Smooth muscle cell (in vitro differentiated cells): Measurements from ENCODE around the gene C2CD4C. TPM values are rescaled to one million over a fixed set of nuclear protein-coding genes. Genes with fewer than 3 reads are reported as not detected.
A peak's percentile ranks its signal among the peaks of the same experiment; 100 is the strongest.

Experiments used
- DNase-seq: peaks from one replicate; lab custom pipeline; 2025; ENCODE audit not compliant: unreplicated experiment; lab: John Stamatoyannopoulos, UW
- H2AFZ ChIP-seq: fragments of 200-600 bp; sonication (generic); 2 replicates; pipeline ENCODE4 v1.6.0; 2016; ENCODE audit warnings: antibody characterized with exemption, low read depth, mild to moderate bottlenecking
- H3F3A ChIP-seq: fragments of 200-600 bp; sonication (generic); 2 replicates; pipeline ENCODE4 v1.6.0; 2017; ENCODE audit warnings: antibody characterized with exemption, low read depth
- H3K27ac ChIP-seq: fragments of 200-600 bp; sonication (generic); 2 replicates; pipeline ENCODE4 v1.5.1; 2016; ENCODE audit warnings: low read depth, mild to moderate bottlenecking
- H3K27me3 ChIP-seq: fragments of 200-600 bp; sonication (generic); 2 replicates; pipeline ENCODE4 v1.6.1; 2016; ENCODE audit warnings: low read depth, mild to moderate bottlenecking
- H3K36me3 ChIP-seq: fragments of 200-600 bp; sonication (generic); 2 replicates; pipeline ENCODE4 v1.5.1; 2016; ENCODE audit warnings: low read depth
- H3K4me1 ChIP-seq: fragments of 200-600 bp; sonication (generic); 2 replicates; pipeline ENCODE4 v1.5.1; 2016; ENCODE audit warnings: low read depth
- H3K4me2 ChIP-seq: fragments of 200-600 bp; sonication (generic); 2 replicates; pipeline ENCODE4 v1.6.0; 2016; ENCODE audit warnings: mild to moderate bottlenecking
- H3K4me3 ChIP-seq: fragments of 200-600 bp; sonication (generic); 2 replicates; pipeline ENCODE4 v1.5.1; 2016; ENCODE audit warnings: mild to moderate bottlenecking
- H3K79me2 ChIP-seq: fragments of 200-600 bp; sonication (generic); 2 replicates; pipeline ENCODE4 v1.6.0; 2016; ENCODE audit warnings: low read depth, mild to moderate bottlenecking
- H3K9ac ChIP-seq: fragments of 200-600 bp; sonication (generic); 2 replicates; pipeline ENCODE4 v1.6.0; 2016; ENCODE audit warnings: low read depth
- H3K9me3 ChIP-seq: fragments of 200-600 bp; sonication (generic); replicated peaks from 2 replicates; pipeline ENCODE4 v1.5.1; 2016; ENCODE audit warnings: low read depth
- H4K20me1 ChIP-seq: fragments of 200-600 bp; sonication (generic); 2 replicates; pipeline ENCODE4 v1.6.0; 2016; ENCODE audit warnings: low read depth
- CTCF ChIP-seq: fragments of 200-600 bp; sonication (generic); IDR thresholded peaks from 2 replicates; pipeline ENCODE4 v1.5.1; 2017; ENCODE audit warnings: borderline replicate concordance, mild to moderate bottlenecking, antibody characterized with exemption; ENCODE audit not compliant: insufficient read depth, poor library complexity, severe bottlenecking
- WGBS: methylation state at CpG from one replicate; pipeline ENCODE4 v1.1.7; 2016; ENCODE audit warnings: low lambda C conversion rate; 5-methylcytosine and 5-hydroxymethylcytosine counted together
- polyA plus RNA-seq: library from polyadenylated mRNA; unstranded; fragments of >200 nt; fragmentation: Nextera tagmentation; extraction: Ambion mirVana; gene quantifications from 2 replicates; pipeline ENCODE4 v1.2.1, GENCODE V29; 2016
- total RNA-seq: library from RNA; depleted of rRNA; stranded (reverse); fragments of >200 nt; gene quantifications from 2 replicates; pipeline ENCODE4 v1.2.3, GENCODE V29; 2014

Gene C2CD4C
- total and polyA plus RNA-seq, 2 experiments from 2014 or later, result 0.63 to 3.7 TPM

GRCh38 chr19:409516-410242 lies 732 bp upstream of the C2CD4C start:
- H3K4me1 ChIP-seq, result peaks cover 9% of the 10 kb centered on the region
- H3K79me2 ChIP-seq, result no peaks in the 10 kb centered on the region
- H3F3A ChIP-seq, result no peaks in the 10 kb centered on the region
- 34% methylated on average over 22 of the region's 23 CpGs for WGBS
- no peaks in the 10 kb centered on the region for H3K9me3 ChIP-seq
- no peak for DNase-seq
- no peaks in the 10 kb centered on the region for H4K20me1 ChIP-seq
- peak overlapping the region; percentile 100 for H3K4me2 ChIP-seq
- TF ChIP-seq CTCF, result no peak
- H3K4me3 ChIP-seq, result peak overlapping the region; percentile 75
- H2AFZ ChIP-seq, result no peak overlapping the region
- H3K36me3 ChIP-seq, result no peaks in the 10 kb centered on the region
- H3K27me3 ChIP-seq, result peaks cover 13% of the 10 kb centered on the region
- H3K9ac ChIP-seq, result no peak overlapping the region
- no peak overlapping the region for H3K27ac ChIP-seq

- H3K4me3 ChIP-seq, result peak overlapping the region; percentile 75
Observed at GRCh38 chr19:408441-408901, 476 bp downstream of the C2CD4C start.

DNA sequence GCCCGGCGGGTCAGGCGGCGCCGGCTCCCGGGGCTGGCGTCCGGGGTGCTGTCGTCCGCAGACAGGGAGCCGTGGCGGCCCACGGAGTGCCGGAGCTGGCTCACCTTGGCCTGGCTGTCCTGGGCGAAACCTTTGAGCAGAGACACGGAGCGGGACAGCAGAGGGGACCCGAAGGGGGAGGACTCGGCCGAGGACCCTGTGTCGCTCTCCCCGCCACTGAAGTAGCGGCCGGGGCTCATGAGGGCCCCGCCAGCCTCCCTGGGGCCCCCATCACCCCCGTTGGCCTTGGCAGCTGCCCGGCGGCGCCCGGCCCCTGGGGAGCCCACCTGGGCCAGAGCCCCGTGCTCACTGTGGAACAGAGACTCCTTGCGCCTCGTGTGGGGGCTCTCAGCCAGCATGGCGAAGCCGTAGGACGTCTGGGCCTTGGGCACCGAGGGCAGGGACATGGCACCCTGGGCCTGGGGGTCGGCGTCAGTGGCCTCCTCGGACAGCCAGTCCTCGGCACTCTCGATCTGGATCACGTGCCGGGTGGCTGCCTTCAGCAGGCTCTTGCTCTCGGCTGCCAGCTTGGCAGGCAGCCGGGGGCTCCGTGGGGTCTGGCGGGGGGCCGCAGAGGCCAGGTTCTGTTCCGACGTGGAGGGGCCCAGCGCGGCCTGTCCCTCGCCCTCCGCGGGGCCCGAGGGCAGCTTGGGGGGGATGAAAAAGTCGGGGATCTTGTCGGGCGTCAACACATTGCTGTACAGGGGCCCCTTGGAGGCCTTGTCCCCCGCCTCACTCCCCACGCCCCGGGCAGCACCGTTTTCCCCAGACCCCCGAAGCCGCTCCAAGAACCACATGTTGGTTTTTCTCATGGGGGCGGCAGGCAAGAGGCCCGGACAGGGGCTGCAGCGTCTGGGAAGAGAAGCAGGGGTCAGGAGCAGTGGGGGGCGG lies 1.2 kb downstream of the C2CD4C start:
- H3K36me3 ChIP-seq, result no peaks in the 10 kb centered on the region
- H3K9ac ChIP-seq, result no peak overlapping the region
- peaks cover 13% of the 10 kb centered on the region for H3K27me3 ChIP-seq
- no peak overlapping the region for H3K27ac ChIP-seq
- peak overlapping the region; percentile 75 for H3K4me3 ChIP-seq
- H3K79me2 ChIP-seq, result no peaks in the 10 kb centered on the region
- WGBS, result 86% methylated on average over 58 of the region's 70 CpGs
- H3F3A ChIP-seq, result no peaks in the 10 kb centered on the region
- H4K20me1 ChIP-seq, result no peaks in the 10 kb centered on the region
- peaks cover 8% of the 10 kb centered on the region for H3K4me1 ChIP-seq
- H3K9me3 ChIP-seq, result no peaks in the 10 kb centered on the region
- DNase-seq, result no peak
- TF ChIP-seq CTCF, result no peak
- H3K4me2 ChIP-seq, result peak overlapping the region; percentile 100
- no peak overlapping the region for H2AFZ ChIP-seq

More at GRCh38 chr19:408441-408901, 476 bp downstream of the C2CD4C start:
- Histone ChIP-seq H3K79me2 (no peaks in the 10 kb centered on the region), H3K9me3 (no peaks in the 10 kb centered on the region), H2AFZ (peak overlapping the region; percentile 72), H3K9ac (no peak overlapping the region), H3K27me3 (peaks cover 13% of the 10 kb centered on the region), H3F3A (no peaks in the 10 kb centered on the region), H3K36me3 (no peaks in the 10 kb centered on the region), H3K27ac (no peak overlapping the region), H3K4me1 (peaks cover 9% of the 10 kb centered on the region), H4K20me1 (no peaks in the 10 kb centered on the region), H3K4me2 (peak overlapping the region; percentile 100)
- no peak for TF ChIP-seq CTCF
- DNase-seq, result no peak
- 6% methylated on average over 11 of the region's 30 CpGs for WGBS
